GM19438 (cell line): ENCODE data around the gene TAAR1.
A peak's percentile ranks its signal among the peaks of the same experiment; 100 is the strongest.
"Not testable (repeated sequence)": the region's sequence is repeated elsewhere in the genome, so short reads cannot be mapped to it uniquely, and the experiment has no call there.

ENCODE experiments used
- ATAC-seq: cut with Tn5 transposase; IDR thresholded peaks from one replicate; pipeline ENCODE4 v1.9.1; 2021; ENCODE audit warnings: low read depth; ENCODE audit not compliant: unreplicated experiment

The TAAR1 gene

DNA sequence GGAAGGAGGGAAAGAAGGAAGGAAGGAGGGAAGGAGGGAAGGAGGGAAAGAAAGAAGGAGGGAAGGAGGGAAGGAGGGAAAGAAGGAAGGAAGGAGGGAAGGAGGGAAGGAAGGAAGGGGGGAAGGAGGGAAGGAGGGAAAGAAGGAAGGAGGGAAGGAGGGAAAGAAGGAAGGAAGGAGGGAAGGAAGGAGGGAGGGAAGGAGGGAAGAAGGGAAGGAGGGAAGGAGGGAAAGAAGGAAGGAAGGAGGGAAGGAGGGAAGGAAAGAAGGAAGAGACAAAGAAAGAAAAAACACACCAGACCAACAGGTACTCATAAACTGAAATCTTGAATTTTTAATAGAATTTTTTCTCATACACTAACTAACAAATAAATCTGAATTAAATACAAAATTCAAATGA is 58.1 kb downstream of the TAAR1 start:
- ATAC-seq = not testable (repeated sequence)

DNA sequence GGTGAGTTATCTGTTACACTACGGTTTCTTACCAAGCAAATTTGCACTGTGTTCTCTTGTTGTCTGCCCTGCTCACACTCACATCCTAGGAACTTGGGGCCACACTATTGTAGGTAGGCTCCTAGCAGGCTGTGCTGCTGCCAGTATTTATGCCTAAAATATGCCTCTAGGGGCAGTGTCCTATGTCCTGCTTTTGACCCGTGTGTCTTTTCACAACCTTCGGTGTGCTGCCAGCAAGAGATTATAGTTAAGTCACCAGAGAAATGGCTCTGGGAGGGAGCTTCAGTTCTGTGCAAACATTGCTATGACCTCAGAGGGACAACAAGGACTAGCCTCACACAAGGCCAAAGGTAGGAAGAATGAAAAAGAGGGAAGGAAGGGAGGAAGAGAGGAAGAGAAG is 60.5 kb downstream of the TAAR1 start:
- ATAC-seq = peak; percentile 88

DNA sequence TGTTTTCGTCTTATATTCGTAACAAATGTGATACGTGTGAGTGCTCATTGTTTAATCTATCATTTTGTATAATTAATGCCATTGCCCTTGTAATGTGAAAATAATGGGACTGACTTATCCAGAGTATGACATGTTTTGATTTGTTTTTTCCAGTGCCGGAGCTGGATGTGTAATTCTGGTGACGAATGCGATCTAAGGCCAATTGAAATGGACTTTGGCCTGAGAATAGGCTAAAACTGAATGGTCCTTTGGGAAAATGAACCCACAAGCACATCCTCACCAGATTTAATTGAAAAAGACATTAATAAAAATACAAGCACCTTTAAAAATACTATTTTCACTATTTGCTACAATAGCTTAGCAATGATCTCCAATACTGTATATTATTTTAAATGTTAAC is 62.8 kb downstream of the TAAR1 start:
- ATAC-seq = no peak
